ENCODE results near the gene HOXC9. TPM values are rescaled to one million over a fixed set of nuclear protein-coding genes. Genes with fewer than 3 reads are reported as not detected.

HOXC9 gene
- total and polyA plus RNA-seq, 2 experiments from 2014 or later, result not detected

DNA sequence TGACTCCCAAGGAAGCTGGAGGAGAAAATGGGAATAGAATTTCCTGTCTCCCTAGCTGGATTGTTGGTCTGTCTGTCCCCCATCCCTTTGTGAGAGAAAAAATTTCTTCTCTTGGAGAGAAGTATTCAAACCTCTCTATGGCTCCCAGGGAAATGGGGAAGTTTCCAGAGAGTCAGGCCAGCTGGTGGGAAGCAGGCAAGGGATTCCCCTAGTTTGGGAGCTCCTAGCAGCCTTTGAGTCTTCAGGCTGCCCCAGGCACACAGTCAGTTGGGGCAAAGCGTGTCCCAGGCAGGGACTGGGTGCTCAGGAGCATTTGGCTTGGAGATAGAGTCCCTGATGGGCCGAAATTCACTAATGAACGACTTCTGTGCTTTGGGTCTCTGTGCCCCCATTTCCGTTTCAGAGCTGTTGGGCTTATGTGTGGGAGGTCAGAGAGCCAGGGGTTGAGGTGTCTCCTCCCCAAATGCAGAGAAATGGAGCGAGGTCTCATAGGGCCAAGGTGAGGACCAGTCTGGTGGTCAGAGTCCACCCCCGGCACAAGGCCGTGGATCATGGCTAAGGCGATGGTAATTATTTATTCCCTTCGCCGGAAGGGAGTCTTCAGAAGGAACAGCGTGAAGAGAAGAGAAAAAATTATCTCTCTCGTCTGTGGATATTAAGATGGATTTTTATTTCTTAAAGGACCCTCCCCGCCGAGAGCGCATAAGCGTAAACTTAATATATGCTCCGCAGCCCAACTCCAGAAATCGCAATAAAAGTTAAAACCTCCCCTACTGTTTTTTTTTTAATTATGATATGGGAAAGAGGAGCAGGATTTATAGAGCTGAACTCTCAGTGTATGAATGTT is 6.6 kb upstream of the HOXC9 start:
- no peak overlapping the region for H3K4me3 ChIP-seq
- TF ChIP-seq, protein P1, sequence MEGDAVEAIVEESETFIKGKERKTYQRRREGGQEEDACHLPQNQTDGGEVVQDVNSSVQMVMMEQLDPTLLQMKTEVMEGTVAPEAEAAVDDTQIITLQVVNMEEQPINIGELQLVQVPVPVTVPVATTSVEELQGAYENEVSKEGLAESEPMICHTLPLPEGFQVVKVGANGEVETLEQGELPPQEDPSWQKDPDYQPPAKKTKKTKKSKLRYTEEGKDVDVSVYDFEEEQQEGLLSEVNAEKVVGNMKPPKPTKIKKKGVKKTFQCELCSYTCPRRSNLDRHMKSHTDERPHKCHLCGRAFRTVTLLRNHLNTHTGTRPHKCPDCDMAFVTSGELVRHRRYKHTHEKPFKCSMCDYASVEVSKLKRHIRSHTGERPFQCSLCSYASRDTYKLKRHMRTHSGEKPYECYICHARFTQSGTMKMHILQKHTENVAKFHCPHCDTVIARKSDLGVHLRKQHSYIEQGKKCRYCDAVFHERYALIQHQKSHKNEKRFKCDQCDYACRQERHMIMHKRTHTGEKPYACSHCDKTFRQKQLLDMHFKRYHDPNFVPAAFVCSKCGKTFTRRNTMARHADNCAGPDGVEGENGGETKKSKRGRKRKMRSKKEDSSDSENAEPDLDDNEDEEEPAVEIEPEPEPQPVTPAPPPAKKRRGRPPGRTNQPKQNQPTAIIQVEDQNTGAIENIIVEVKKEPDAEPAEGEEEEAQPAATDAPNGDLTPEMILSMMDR (IDR thresholded peaks at IDR 0.05; ENCODE audit: low read depth, low read length), result no peak
- no peaks in the 10 kb centered on the region for H3K4me1 ChIP-seq (ENCODE audit: low read depth)
- peaks cover 100% of the 10 kb centered on the region for H3K27me3 ChIP-seq
- no peaks in the 10 kb centered on the region for H3K36me3 ChIP-seq
- no peak for DNase-seq (ENCODE audit: low read depth in 1 of 2, low spot score in 1 of 2)
- H3K27ac ChIP-seq, result no peak overlapping the region
- no peaks in the 10 kb centered on the region for H3K9me3 ChIP-seq (ENCODE audit: low read depth)

DNA sequence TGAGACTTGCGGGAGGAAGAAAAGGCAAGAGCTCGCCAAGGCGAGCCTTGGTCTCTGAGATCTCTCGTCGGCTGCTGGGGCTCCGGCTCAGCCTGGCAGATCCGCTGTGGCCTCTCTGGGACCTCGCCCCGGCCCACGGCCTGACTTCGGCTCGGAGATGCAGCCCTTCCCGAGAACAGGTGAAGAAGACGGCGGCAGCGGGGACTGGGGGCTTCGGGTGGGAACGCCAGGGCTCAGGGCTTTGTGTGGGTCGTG is 6.0 kb upstream of the HOXC9 start:
- TF ChIP-seq, protein P1 (IDR thresholded peaks at IDR 0.05; ENCODE audit: low read depth, low read length), result no peak
- peaks cover 100% of the 10 kb centered on the region for H3K27me3 ChIP-seq
- H3K4me3 ChIP-seq, result no peak overlapping the region
- H3K4me1 ChIP-seq (ENCODE audit: low read depth), result no peaks in the 10 kb centered on the region
- H3K9me3 ChIP-seq (ENCODE audit: low read depth), result no peaks in the 10 kb centered on the region
- no peak overlapping the region for H3K27ac ChIP-seq
- no peaks in the 10 kb centered on the region for H3K36me3 ChIP-seq
- DNase-seq (ENCODE audit: low read depth in 1 of 2, low spot score in 1 of 2), result no peak

DNA sequence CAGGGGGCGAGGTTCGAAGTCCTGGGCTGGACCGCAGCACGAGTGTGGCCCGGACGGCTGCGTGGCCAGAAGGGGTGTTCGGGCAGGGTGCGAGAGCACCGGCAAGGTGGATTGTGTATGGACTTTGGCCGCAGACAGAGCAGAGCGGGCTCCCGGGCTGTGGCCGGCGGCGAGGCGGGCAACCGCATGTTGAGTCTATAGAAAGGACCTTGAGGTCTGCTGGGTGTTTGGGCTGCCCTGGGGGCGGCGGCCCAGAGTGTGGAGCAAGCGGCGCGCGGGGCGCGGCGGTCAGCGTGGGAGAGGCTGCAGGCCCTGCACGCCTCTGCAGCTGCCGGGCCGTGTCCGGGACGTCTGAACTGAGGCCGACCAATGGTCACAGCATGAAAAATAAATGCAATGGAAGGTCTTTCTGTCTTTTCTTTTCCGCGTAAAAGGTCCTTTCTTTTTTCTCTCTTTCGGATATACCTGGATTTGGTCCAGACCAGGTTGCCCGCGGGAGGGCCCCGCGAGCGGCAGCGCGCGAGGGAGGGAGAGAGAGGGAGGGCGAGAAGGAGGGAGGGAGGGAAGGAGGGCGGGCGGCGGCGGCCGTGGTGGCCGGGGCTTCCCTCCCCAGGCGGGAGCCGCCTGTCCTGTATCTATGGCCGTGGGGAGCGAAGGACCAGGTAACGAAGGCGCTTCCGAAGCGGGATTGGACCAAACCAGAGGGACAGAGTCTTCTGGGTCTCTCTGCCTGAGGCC is 5.5 kb upstream of the HOXC9 start:
- no peak overlapping the region for H3K4me3 ChIP-seq
- H3K27ac ChIP-seq, result no peak overlapping the region
- TF ChIP-seq, protein P1 (IDR thresholded peaks at IDR 0.05; ENCODE audit: low read depth, low read length), result no peak
- no peaks in the 10 kb centered on the region for H3K36me3 ChIP-seq
- peaks cover 100% of the 10 kb centered on the region for H3K27me3 ChIP-seq
- H3K4me1 ChIP-seq (ENCODE audit: low read depth), result no peaks in the 10 kb centered on the region
- no peaks in the 10 kb centered on the region for H3K9me3 ChIP-seq (ENCODE audit: low read depth)
- DNase-seq (ENCODE audit: low read depth in 1 of 2, low spot score in 1 of 2), result no peak

DNA sequence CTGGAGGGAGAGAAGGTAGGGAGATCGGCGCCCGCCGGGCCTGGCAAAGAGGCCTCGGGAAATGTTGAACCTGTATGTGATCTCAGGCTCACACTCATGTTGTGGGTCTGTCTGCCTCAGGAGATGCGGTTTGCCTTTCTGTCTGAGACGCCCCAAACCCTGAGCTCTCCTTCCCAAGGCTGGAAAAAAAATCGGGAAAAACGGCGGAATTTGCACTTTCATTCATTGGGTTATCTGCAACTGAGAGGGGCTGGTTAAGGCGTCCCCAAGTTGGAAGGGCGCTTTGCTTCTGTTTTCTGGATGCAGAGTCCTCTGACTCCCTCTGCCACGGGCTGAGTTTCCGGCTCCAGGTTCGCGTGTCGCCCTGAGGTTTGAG is 5.0 kb upstream of the HOXC9 start:
- Histone ChIP-seq H3K4me1 (ENCODE audit: low read depth) (no peaks in the 10 kb centered on the region), H3K4me3 (no peak overlapping the region), H3K9me3 (ENCODE audit: low read depth) (no peaks in the 10 kb centered on the region), H3K36me3 (no peaks in the 10 kb centered on the region), H3K27ac (no peak overlapping the region), H3K27me3 (peaks cover 100% of the 10 kb centered on the region)
- TF ChIP-seq, protein P1 (IDR thresholded peaks at IDR 0.05; ENCODE audit: low read depth, low read length), result no peak
- no peak for DNase-seq (ENCODE audit: low read depth in 1 of 2, low spot score in 1 of 2)

DNA sequence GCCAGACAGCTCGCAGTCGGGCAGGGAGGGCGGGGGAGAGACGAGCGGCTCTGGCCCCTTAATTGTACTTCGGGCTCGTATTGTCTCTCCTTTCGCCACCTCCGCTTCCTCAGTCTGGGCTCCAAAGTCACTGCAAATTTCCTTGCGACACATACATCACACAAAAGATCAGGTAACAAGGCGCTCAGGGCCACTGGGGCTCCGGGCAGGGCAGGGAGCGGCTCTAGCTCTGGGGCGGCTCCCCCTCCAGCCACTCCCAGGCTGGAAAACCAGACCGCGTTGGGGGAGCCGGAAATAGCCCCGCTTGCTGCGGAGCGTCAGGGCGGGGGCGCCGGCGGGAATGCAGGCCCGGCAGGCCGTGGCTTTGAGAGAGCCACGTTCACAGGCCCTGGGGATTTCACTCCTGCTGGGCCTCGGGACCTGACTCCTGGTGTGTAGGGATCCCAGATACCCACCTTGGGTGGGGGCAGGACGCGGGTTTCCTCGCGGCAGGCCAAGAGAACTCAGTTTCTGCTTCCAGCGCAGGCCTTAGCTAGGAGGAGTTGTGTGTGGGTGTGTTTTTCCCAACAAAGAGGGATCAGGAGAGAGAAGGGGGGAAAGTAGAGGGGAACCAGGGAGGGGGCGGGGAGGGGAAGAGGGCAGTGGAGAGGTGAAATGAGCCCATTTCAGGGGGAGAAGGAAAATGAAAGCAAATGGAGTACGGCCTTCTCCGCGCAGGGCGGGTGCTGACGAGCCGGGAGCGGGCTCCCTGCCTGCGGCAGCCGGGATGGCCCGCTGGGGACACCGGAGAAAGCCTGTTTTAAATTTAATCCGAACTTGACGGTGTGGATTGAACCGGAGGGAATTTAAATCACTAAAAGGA is 4.4 kb upstream of the HOXC9 start:
- Histone ChIP-seq H3K4me1 (ENCODE audit: low read depth) (no peaks in the 10 kb centered on the region), H3K4me3 (peak overlapping the region; percentile 6), H3K27ac (no peak overlapping the region), H3K27me3 (peaks cover 100% of the 10 kb centered on the region), H3K9me3 (ENCODE audit: low read depth) (no peaks in the 10 kb centered on the region), H3K36me3 (no peaks in the 10 kb centered on the region)
- TF ChIP-seq, protein P1 (IDR thresholded peaks at IDR 0.05; ENCODE audit: low read depth, low read length), result no peak
- DNase-seq (ENCODE audit: low read depth in 1 of 2, low spot score in 1 of 2), result no peak

Measured in cardiac muscle cell (in vitro differentiated cells and primary cell).